Mononuclear cell (primary cell): ENCODE results near the gene MMAA. TPM values are rescaled to one million over a fixed set of nuclear protein-coding genes. Genes with fewer than 3 reads are reported as not detected.
"Not testable (repeated sequence)": the region's sequence is repeated elsewhere in the genome, so short reads cannot be mapped to it uniquely, and the experiment has no call there.

Experiments
- H3K27me3 ChIP-seq: 2 replicates; pipeline ENCODE4 v1.6.0; 2011; ENCODE audit warnings: low read length, control low read depth; ENCODE audit not compliant: insufficient read depth
- H3K4me1 ChIP-seq: 2 replicates; pipeline ENCODE4 v1.5.1; 2011; ENCODE audit warnings: mild to moderate bottlenecking, low read length, control low read depth; ENCODE audit not compliant: insufficient read depth
- H3K4me3 ChIP-seq: 2 replicates; pipeline ENCODE4 v1.5.1; 2011; ENCODE audit warnings: mild to moderate bottlenecking, low read length, moderate library complexity
- H3K9me3 ChIP-seq: 2 replicates; pipeline ENCODE4 v1.5.1; 2011; ENCODE audit warnings: low read depth, mild to moderate bottlenecking, control low read depth, low read length
- total RNA-seq: library from RNA; depleted of rRNA; stranded (reverse); fragments of >200 nt; gene quantifications from one replicate; pipeline ENCODE4 v1.2.3, GENCODE V29; 2012

MMAA gene
- 5.2 TPM for total RNA-seq

DNA sequence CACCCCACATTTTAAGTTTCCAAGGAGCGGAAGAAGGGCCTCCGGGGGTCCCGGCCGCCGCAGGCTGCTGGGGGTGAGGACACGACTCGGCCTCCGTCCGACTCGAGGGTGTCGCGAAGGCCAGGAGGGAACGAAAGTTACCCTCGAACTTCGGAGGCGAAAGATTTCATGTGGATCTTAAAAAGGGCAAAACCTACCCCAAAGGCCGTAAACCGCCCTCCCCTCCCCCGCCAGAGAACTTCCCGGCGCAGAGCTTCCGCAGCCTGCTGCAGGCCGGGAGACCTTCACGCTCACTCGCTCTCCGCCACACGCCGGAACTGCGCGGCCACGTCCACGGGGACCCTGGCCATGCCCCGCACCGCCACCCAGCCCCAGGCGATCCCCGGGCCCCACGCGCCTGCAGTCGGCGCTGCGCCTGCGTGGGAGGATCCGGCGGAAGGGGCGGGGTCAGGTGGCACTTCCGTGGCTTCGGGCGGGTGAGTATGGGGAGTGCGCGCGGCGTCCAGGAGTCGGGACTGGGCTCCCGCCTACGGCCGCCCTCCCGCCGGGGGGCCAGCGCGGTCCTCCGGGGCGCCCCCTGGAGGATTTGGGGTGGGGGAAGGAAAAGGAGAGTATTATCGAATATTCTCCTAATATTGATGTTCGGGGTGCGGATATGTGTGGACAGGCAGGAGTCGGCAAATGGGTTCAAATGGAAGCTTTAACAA is at the start of gene MMAA:
Gene MMAA, plus strand, starts transcription at position 454 of the 707 bp plus-strand sequence. CDS start 19,755 bp downstream, outside the sequence.
- Histone ChIP-seq H3K4me1 (peaks cover 18% of the 10 kb centered on the region), H3K4me3 (peak within 1 kb of the TSS; percentile 84), H3K9me3 (no peaks in the 10 kb centered on the region), H3K27me3 (no peaks in the 10 kb centered on the region)

DNA sequence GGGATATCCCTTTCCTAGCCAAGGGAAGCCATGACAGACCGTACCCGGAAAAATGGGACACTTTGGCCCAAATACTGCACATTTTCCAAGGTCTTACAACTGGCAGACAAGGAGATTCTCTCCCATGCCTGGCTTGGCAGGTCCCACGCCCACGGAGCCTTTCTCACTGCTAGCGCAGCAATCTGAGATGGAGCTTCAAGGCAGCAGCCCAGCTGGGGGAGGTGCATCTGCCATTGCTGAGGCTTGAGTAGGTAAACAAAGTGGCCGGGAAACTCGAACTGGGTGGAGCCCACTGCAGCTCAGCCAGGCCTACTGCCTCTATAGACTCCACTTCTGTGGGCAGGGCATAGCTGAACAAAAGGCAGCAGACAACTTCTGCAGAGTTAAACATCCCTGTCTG is 44.6 kb upstream of the MMAA start:
- not testable (repeated sequence) for H3K9me3 ChIP-seq, H3K27me3 ChIP-seq, H3K4me1 ChIP-seq, H3K4me3 ChIP-seq

DNA sequence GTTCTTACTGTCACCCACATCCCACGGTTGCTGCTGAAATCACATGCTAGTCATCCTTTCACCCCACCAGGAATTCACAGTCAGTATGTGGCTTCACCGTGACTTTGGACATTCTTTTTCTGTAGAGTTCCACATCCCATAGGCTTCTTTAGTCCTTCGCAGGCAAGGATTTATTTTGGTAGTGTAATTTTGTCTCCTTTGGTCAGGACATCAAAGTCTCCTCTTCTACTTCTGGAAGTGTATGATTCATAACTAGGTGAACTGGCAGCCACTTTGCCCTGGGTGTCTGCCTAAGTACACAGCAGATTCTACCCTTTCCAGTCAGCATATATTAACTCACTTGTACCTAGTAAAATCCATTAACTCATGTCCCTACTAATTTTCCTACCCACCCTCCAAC is 38.3 kb upstream of the MMAA start:
- Histone ChIP-seq H3K4me3 (no peak overlapping the region), H3K27me3 (no peaks in the 10 kb centered on the region), H3K9me3 (no peaks in the 10 kb centered on the region), H3K4me1 (no peaks in the 10 kb centered on the region)

DNA sequence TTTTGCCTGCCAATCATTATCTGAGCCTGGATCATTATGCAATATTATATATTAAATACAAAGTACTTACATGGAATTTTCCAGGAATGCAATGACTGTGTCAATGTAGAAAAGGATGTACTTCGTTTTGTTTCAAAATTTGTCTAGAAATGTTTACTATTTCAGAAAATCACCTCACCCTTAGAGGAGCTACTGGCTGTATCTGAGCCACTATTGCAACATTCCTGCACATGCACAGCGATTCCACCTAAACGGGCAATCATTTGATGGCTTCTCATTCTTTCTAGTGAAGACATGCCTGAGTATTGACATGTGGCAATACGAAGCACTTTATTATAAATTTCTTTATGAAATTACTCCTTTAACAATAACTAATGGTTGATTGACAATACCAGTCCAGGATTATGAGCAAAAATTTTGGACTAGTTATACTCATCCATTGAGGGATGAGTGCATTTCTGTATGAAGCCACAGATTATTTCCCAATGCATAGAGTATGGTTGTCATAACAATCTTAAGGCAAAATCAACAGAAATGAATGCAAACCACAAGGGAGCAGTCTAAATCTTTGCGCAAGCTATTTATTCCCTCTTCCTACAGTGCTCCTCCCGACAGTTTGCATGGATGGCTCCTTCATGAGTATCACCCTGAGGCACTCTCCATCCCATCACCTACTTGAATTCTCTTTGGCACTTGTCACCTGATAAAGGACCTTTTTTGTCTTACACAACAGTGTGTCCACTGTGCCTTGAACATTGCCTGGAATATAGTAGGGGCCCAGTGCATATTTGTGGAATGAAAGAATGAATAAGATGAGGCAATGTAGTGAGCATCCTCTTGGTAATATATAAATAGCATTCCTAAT is 35.8 kb upstream of the MMAA start:
- H3K4me1 ChIP-seq, result no peaks in the 10 kb centered on the region
- no peak overlapping the region for H3K4me3 ChIP-seq
- no peaks in the 10 kb centered on the region for H3K9me3 ChIP-seq
- no peaks in the 10 kb centered on the region for H3K27me3 ChIP-seq

DNA sequence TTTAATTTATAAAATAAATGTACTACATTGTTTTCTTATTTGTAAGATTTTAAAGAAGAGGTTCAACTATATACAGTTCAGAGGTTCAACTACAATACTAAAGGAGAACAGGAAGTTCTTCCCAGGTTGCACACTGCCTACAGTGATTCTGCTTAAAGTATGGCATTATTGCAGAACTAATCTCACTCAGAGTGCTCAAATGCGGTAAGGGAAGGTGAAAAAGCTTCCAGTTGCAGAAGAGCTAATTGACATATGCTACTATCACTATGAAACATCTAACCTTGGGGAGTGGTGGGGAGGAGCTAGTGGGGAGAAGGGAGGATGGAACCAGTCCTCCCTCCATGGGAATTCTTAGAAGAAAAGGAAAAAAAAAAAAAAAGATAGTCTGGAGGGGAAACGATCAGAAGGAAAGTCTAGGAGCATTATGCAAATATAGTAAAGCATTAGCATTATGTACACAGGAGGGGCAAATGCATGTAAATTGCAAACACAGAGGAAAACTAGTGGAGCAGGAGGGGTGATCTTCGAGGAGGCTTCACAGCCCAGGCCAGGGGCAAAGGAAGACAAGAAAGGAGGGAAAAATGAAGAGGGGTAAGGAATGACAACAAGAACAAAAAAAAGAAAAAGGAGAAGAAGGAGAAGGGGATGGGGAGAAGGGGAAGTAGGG is 32.0 kb upstream of the MMAA start:
- H3K27me3 ChIP-seq, result no peaks in the 10 kb centered on the region
- H3K9me3 ChIP-seq, result no peaks in the 10 kb centered on the region
- H3K4me1 ChIP-seq, result no peaks in the 10 kb centered on the region
- H3K4me3 ChIP-seq, result no peak overlapping the region

DNA sequence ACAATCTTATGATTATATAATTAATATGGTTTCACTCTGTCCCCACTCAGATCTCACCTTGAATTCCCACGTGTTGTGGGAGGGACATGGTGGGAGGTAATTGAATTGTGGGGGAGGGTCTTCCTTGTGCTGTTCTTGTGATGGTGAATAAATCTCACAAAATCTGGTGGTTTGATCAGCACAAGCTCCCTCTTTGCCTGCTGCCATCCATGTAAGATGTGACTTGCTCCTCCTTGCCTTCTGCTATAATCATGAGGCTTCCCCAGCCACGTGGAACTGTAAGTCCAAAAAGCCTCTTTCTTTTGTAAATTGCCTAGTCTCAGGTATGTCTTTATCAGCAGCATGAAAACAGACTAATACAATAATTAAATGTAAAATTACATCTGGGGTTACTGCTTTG is 29.8 kb upstream of the MMAA start:
- H3K27me3 ChIP-seq, H3K4me1 ChIP-seq, H3K4me3 ChIP-seq, H3K9me3 ChIP-seq: not testable (repeated sequence)

DNA sequence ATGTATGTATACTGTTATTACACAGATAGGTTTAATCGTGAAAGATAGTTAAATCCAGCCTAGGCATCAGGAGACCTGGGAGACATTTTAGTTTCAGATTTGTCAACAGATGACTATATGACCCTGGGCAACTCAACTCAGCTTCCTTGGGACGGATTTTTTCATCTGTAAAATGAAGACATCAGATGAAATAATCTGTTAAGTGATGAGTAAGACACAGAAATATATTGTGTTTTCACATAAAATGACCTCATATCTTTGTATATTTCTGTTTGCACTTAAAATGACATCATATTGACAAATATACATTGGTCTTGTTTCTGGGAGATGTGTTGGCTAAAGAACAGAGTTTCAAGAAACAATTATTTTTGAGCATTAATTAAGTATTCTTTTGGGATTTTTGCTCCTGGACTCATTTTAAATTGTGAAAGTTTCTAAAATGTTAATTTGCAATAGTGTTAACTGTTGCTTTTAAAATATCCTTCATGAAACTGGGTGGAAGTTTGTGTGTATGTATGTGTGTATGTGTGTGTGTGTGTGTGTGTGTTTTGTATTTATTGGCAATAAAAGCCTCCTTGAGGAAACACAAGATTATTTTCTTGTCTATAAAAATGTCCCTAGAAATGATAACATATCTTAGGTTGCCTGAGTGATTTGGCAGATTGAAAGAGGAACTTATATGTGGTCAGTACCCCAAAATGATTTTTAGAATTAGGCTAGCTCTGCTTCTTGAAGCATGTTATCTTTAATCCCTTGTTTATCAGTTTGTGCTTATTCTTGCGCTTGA is 29.1 kb upstream of the MMAA start:
- H3K27me3 ChIP-seq, result no peaks in the 10 kb centered on the region
- H3K4me3 ChIP-seq, result no peak overlapping the region
- no peaks in the 10 kb centered on the region for H3K9me3 ChIP-seq

DNA sequence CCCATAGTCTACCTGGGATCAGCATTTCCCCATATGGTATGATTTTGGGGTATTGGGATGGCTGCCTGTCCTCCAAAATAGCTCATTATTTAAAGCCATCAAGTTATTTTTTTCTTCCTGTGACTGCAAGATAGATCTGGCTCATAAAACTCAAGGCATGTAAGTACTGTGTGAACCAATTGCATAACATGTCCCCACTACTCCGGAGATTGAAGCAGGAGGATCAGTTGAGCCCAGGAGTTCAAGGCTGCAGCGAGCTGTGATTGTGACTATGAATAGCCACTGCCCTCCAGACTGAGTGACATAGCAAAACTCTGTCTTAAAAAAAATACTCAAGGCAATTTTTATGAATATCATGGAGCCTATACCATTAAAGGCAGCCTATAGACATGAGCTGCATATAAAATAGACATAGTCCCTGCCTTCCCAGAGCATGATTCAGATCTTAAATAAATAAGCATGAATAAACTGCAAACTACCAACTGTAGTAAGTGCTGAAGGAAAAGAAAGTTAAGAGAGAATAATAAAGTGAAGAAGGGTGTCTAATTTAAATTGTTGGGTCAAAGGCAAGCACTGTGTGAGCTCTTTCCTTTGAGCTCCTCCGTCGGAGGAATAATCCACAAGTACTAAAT is 16.9 kb upstream of the MMAA start:
- peaks cover 9% of the 10 kb centered on the region for H3K9me3 ChIP-seq
- no peaks in the 10 kb centered on the region for H3K4me1 ChIP-seq
- peaks cover 3% of the 10 kb centered on the region for H3K27me3 ChIP-seq
- H3K4me3 ChIP-seq, result no peak overlapping the region

More for the DNA sequence above, 29.1 kb upstream of the MMAA start:
- no peaks in the 10 kb centered on the region for H3K4me1 ChIP-seq

DNA sequence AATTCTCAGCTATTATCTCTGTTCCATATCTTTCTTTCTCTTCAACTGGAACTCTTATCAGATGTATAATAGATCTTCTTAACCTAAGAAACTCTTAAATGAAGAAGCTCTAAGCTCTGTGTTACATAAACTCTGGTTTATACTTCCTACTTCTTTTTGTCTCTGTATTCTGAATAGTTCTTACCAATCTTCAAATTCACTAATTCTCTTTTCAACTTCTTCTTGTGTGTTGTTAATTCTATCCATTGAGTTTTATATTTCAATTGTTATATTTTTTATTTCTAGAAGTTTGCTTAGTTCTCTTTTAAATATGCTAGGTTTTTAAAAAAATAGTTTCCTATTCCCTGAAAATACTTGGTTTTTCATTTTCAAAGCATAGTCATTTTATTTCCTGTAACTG is 13.2 kb upstream of the MMAA start:
- Histone ChIP-seq H3K4me3 (no peak overlapping the region), H3K4me1 (no peaks in the 10 kb centered on the region), H3K9me3 (peaks cover 9% of the 10 kb centered on the region), H3K27me3 (no peaks in the 10 kb centered on the region)

DNA sequence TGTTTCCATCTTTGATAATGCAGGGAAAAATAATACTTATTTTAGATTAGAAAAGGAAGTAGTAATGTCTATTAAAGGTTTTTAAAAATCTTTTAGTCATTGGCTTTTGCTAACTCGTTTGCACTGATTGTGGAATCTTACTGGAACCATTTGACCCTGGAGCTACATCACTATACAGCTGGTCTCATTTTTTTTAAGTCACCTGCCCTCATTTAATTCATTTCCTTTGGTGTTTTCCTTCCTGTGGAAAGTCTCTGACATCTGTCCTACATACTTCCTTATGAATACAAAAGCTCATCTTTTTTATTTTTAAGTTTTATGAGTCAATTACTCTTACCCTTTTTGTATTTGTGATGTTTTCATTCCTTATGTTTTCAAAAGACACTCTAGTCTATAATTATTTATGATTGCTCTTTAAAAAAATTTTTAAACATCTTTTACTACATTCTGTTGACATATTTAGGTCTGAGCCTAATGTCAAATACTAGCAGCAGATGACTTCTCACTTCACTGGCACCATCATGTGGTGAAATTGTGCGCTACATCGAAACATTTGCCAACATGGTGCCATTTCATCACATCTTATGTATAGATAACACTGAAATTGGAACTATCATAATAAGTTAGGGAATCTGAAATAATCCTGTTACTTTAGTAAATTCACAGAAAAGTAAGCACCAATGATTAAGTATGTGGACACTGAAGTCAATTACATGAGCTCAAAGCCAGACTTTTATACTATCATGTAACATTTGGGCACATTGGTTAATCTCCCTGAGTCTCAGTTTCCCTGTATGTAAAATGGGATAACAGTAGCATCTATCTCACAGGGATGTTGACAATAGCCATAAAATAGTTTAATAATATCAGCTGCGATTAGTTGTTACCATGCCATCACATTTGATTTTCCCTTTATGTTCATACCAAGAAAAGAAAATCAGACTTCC is 9.4 kb upstream of the MMAA start:
- H3K4me3 ChIP-seq, result no peak overlapping the region
- H3K9me3 ChIP-seq, result peaks cover 9% of the 10 kb centered on the region
- no peaks in the 10 kb centered on the region for H3K27me3 ChIP-seq
- peaks cover 9% of the 10 kb centered on the region for H3K4me1 ChIP-seq

DNA sequence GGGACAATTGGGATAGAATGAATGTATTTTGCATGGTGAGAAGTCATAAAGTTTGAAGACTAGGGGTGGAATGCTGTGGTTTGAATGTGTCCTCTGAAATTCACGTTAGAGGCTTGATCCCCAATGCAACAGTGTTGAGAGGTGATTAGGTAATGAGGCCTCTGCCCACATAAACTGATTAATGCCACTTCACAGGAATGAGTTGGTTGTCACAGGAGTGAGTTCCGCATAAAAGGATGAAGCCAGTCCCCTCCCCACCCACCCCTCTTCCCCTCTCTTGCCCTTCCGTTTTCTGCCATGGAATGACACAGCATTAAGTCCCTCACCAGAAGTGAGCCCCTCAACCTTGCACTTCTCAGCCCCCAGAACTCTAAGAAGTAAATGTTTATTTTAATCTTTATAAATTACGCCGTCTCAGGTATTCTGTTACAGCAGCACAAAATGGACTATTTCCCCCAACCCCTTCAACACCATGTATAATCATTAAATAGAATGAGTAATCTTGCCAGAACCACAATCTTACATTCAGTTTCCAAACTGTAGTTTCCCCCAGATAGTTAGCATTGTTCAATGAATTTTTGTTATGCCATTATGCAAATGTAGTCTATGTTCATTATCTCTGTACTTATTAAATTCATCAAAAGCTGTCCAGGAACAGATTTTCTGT is 5.5 kb upstream of the MMAA start:
- no peak overlapping the region for H3K4me3 ChIP-seq
- H3K27me3 ChIP-seq, result no peaks in the 10 kb centered on the region
- no peaks in the 10 kb centered on the region for H3K9me3 ChIP-seq
- peaks cover 17% of the 10 kb centered on the region for H3K4me1 ChIP-seq

DNA sequence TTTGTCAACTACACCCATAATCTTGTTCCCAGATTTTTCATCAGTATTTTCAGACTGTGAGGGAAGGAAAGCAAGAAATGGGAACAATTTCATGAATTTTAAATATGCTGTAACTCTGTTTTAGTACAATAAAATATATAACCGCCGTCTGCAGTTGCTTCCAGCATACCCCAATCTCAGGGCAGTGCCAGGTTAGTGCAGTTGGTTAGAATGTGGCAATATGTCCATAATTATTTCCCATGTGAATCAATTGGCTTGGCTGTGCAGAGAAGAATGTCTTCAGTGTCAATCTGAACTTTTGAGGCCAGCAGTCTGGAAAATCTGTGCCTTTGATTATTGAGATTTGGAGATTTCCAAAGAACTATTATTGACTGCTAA is 5.0 kb upstream of the MMAA start:
- Histone ChIP-seq H3K4me3 (no peak overlapping the region), H3K9me3 (no peaks in the 10 kb centered on the region), H3K27me3 (no peaks in the 10 kb centered on the region), H3K4me1 (peaks cover 17% of the 10 kb centered on the region)

DNA sequence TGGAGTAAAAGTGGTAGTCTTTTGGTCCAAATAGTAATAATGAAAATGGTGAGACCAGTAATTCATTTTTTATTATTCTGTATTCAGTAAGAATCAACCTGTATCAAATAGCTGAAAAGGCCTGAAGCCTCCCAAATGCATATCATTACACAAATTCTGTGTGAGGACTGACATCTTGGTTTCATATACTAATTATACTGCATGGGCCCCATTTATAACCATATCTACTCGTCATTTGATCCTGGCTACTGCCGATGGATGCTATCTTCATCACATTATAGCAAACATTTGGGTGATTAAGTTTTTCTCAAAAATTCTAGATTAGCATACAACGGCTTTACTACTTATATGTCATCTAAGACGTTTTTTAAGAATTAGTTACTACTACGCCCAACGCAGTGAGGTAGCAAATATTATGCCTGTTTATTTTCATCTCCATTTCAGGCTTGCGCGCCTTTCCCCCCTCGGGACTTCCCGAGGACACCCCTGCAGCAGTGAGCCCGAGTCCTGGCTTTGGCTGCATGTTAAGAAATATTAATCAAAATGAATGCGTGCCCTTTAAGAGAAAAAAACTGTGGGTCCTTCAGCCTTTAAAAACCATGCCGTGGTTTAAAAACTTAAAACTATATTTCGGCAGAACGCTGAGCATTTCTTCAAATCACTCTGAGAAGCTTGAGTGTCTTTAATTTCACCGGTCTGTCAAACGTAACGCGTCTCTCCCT is 814 bp upstream of the MMAA start:
- Histone ChIP-seq H3K4me1 (peaks cover 22% of the 10 kb centered on the region), H3K9me3 (no peaks in the 10 kb centered on the region), H3K27me3 (no peaks in the 10 kb centered on the region), H3K4me3 (peak overlapping the region; percentile 84)
